Activated T-cell treated with anti-CD3 and anti-CD28 coated beads for 24 hours (primary cell): ENCODE data around the gene ZNRD2.

Experiments used
- DNase-seq: peaks from one replicate; pipeline ENCODE4 v3.0.0-alpha.2; 2020; ENCODE audit warnings: low read depth

Gene ZNRD2

DNA sequence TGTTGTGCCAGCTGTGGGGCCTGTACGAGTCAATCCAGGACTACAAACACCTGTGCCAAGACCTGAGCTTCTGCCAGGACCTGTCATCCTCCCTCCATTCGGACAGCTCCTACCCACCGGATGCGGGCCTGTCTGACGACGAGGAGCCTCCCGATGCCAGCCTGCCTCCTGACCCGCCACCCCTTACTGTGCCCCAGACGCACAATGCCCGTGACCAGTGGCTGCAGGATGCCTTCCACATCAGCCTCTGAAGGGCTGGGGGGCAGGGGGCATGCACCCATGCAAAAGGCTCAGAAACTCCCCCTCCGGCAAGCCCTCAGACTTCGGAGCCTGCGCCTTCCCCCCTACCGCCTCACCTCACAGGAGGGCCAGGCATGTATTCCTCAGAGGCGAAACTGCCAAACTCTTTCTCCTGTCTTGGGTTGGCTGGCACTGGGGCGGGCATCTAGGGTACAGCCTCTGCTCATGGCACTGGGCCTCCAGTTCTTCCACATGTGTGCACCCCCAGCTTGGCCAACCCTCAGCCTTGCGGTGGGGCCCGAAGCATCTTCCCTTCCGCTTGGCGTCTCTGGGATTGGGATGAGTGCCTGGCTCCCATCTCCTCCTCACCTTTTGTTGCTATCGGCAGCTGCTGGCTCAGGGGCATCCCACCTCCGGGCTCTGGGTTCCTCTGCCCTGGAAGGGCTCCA, 3.3 kb downstream of the ZNRD2 start:
- DNase-seq = no peak

DNA sequence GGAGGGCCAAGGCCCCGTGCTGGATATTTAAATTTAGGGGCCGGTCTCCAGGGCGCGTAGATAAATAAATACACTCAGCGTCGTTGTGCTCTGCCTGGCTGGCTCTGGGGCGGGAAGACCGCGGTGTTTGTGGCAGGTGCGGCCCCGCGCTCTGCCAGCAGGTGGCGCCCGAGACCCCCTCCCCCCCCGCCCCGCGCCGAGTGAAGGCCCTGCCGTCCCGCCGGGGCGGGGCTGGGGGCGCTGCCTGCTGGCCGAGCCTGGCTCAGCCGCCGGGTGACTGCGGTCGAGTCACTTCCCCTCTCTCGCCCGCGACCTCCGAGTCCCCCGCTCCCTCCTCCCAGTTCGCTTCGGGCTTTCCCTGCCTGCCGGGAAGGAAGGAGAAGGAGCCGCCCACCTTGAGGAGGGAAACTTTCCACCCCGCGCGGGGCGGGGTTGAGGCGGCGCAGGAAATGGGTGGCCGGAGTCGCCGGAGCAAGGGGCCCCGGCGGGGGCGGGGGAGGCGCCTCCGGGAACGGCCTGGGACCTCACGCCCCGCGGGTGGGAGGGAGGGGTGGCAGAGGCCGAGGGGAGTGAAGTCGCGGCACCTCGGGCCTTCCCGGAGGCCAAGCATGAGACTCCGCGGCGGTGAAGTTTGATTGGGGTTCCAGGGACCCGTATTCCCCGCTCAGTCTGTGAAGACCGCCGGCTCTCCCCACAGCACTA, 4.0 kb downstream of the ZNRD2 start:
- DNase-seq = peak; percentile 88

DNA sequence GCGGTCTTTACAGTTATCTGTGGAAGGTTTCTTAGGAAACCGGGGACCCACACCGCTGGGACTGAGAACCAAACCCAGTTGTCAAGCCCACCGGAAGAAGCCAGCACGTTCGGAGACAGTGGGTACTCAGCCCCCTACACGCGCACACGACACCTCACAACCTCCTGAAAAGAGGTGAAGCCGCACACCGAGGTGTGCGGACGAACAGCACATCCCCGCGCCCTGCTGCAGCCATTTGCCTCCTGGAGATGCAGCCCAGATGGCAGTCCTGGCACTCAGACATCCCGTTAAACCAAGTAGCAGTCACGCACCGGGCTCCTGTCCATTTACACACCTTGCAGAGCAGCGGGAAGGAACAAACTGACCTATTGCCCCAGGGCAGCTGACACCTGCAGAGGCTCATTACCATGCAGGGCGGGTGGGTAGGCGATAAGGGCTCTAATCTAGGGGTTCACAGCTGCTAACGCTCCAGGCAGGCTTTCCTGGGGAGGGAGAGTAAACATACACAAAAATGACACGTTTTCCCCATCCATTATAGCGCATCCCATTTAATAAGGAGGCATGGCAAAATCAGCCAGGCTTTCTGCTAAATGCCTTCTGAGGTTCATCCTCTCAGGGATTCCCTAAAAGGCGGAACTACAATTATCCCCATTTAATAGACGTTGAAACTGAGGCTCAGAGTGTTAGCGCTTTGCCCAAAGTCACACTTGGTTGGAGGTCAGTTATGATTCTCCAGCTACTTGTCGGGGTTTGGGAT, 4.7 kb downstream of the ZNRD2 start:
- no peak for DNase-seq

DNA sequence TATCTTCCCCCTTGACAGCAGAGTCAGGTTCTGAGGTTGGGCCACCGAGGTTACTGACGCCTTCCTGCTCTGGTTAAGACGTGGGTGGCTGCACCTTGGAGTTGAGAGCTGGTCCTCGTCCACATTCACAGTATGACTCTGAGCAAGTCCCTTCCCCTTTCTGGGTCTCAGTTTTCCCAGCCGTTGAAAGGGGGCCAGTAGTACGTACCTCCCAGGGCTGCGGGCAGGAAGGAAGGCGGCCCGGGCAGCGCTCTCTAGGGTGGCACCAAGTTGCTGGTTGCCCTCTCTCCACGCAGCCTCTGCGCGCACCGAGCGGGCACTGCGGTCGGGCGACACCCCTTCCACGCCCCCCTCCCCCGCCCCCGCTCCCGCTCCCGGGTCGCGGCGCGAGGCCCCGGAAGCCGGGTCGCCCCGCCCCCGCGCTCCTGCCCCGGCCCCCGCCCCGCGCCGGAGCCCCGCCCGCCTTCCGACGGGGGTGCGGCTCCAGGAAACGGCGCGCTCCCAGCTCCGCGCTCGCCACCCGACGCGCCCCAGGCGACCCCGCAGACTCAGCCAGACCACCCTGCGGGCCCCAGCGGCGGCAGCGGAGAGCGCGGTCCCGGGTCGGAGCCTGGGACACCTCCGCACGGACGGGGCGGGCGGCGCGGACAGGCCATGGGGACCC, 5.4 kb downstream of the ZNRD2 start, which contains the start of gene EHBP1L1:
TSS of gene EHBP1L1 (plus strand) at position 486 of the 664 bp plus-strand sequence. CDS start 250 bp downstream, outside the sequence.
- DNase-seq = peak; percentile 58

DNA sequence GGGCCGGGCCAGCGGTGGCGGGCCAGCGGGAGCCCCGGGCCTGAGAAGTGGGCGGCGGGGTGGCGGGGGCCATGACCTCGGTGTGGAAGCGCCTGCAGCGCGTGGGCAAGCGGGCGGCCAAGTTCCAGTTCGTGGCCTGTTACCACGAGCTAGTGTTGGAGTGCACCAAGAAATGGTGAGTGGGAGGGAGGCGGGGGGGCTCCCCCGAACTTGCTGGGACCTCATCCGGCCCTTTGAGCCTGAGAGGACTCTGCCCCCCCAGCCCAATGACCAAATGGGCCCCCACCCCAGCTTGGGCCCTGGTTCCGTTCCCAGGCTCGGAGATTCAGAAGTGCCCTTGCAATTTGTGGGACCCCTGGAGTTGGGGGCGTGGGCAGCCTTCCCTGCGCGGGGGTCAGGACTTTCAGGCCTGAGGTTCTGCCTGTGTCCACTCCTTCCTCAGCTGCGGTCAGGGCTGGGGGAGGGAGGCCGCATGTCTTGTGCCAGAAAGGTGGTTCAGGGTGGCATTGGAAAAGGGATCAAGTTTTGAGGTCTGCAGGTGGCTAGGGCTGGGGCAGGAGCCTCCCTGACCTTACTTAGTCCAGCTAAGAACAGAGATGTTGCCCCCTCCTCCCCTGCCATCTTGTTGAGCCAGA, 6.1 kb downstream of the ZNRD2 start:
- no peak for DNase-seq

DNA sequence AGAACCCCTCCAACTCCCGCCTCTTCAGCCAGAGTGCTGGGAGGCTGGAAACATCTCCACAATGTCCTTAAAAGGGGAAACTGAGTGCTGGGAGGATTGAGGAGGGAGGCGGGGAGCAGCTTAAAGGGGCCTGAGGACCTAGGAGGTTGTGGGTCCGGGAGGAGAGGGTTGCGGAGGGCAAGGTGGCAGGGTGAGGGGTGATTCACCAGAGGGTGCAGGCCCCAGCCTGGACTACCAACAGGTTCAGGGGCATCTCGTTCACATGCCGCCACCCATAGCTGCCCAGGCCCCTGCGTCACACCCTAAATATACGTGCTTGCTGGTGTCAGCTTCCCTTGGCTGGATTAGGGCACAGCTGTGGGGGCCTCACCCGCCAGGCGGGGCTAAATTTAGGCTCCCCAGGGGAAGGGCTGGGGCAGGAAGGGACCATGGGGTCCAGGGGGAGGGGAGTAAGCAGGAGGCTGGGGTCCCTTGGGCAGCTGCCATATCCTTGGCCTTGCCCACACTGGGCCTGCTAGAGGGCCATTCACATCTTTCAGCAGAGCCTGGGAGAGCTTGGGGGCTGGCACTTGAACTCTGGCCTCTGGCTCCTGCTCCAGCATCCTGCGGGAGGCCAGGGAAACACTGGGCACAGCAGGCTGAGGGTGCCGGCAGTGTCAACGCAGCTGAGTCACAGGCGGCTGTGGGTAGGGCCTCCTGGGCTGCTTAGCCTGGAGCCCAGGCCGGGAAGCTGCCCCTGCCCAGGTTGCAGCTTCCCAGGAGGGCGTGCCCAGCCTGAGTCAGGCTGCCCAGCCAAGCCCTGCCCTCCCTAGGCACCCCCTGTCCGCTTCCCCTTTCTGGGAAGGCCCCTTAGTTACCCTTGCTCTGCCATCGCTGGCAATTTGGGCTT, 6.8 kb downstream of the ZNRD2 start:
- no peak for DNase-seq

DNA sequence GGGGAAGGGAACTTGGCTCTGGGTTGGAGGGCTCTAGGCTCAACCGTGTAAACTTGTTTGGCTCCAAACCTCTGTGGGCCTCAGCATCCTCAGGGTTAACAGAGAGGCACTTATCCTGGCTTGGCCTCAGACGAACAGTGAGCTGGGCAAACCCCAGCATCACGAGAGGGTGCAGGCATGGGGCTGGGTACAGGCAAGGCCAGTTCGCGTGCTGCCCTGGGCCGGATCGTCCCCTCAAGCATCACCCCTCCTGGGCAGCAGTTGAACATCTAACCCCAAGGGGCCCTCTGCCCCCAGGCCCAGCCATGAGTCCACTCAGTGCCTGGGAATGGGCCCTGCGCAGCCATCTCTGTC, 7.5 kb downstream of the ZNRD2 start:
- DNase-seq = no peak

DNA sequence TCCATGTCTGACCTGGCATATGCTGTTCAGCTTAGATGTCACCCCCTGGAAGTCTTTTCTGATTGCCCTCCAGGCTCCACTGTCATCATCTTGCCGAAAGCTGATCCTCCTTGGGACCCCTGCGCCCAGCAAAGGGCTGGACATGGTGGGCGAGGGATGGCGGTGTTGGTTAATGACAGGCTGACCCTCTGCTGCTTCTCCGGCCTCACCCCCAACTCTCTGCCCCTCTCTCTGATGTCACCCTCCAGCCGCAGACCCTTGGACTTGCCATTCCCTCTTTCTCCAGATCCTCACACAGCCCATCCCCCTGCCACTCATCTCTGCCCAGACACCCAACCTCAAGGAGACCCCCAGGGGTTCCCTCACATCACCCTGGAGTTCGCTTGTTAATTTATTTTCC, 7.9 kb downstream of the ZNRD2 start:
- DNase-seq = no peak

DNA sequence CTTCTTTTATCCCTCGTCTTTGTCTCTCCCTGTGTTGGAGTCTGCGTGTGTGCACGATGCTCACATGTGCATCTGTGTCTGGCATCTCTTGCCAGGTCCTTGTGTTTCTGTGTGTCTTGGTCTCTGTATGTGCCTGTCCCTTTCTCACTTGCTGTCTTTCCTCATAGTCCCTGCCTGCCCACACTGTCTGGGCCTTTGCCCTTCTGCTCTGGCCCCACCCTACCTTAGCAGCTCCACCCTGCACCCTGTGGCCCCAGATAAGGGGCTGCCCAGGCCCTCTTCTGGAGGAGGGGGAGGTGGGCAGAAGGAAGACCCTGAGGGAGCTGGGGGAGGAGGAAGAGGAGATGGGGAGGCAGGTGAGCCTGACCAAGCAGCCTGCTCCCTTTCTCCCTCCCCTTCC, 8.4 kb downstream of the ZNRD2 start:
- DNase-seq = no peak

DNA sequence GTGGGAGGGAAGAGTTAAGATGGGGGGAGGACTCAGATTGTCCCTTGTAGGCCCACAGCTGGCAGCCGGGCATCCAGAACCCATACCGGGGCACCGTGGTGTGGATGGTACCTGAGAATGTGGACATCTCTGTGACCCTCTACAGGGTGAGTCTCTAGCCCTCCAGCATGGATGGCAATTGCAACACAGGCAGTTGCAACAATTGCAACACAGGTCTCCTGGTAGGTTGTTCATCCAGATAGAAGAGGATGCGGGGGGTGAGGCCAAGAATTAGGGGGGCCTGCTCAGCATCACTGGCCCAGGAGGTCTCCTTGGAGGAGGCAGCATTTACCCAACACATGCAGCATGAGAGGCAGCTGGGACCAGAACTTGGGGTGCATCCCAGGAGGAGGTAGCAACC, 9.0 kb downstream of the ZNRD2 start:
- DNase-seq = no peak

DNA sequence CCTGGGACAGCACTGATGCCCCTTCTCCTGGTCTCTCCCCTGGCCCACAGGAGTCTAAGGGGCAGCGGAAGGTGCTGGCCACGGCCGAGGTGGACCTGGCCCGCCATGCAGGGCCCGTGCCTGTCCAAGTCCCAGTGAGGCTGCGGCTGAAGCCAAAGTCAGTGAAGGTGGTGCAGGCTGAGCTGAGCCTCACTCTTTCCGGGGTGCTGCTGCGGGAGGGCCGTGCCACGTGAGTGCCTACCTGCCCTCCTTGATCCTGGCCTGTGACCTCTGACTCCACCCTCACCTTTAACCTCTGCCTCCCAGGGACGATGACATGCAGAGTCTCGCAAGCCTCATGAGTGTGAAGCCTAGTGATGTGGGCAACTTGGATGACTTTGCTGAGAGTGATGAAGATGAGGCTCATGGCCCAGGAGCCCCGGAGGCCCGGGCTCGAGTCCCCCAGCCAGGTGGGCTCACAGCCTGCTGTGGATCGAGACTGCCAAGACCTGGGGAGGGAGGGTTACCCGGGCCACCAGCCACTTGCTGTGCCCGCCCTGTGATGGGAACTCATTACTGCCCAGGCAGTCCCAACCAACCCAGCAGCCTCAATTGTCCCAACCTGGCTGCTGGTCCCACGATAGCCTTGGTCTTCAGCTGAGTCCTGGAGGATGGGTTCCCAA, 9.9 kb downstream of the ZNRD2 start:
- no peak for DNase-seq

DNA sequence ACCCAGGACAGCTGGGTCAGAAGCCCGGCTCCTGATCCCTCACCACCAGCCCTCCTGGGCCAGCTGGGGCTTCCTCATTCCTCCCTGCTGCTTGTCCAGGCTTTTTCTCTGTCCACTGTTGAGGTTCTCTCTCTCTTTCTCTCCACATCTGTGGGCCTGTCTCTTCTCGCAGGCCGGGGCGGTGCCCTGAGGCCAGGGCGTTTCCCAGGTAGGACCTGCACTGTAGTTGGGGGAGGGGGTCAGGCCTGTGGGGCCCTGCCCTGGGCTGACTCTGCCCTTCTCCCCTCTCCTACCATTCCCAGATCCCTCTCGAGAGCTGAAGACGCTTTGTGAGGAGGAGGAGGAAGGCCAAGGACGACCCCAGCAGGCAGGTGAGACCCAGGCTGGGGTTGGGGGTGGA, 10.5 kb downstream of the ZNRD2 start:
- no peak for DNase-seq

DNA sequence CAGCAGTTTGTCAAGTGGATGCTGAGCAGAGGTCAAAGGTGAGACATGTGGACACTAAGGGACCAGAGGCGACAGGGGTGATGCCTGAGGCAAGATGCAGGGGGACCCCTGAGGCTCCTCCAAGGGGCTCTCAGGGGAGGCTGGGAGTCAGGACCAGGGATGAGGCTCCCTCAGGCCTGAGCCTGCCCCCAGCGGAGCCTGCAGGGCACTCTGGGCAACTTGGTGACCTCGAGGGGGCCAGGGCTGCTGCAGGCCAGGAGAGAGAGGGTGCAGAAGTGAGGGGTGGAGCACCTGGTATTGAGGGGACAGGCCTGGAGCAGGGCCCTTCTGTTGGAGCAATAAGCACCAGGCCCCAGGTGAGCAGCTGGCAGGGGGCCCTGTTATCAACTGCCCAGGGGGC, 11.7 kb downstream of the ZNRD2 start:
- no peak for DNase-seq

DNA sequence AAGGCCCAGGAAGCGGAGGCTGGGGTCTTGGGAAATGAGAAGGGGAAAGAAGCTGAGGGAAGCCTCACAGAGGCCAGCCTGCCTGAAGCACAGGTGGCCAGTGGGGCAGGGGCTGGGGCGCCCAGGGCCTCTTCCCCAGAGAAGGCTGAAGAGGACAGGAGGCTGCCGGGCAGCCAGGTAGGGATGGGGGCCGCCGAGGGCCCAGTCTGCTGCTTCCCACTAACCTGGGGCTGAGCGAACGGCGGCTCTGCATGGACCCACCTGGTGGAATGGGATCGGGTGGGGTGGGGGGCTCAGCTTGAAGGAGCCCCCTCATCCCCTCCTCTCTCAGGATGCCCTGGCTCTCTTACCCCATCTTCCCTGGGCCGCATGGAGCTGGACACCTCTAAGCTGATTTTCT, 13.3 kb downstream of the ZNRD2 start:
- DNase-seq = no peak

DNA sequence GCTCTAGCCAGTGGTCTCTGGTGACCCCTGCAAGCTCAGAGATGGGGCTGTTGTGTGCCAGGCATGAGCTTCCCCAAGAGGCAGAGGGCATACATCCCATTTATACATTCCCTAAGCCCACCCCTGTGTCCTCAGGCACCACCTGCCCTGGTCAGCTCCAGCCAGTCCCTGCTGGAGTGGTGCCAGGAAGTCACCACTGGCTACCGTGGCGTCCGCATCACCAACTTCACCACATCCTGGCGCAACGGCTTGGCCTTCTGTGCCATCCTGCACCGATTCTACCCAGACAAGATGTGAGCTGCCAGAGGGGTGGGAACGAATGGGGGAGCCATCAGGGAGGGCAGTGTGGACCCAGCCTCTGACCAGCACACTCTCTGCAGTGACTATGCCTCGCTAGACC, 13.8 kb downstream of the ZNRD2 start:
- DNase-seq = no peak

DNA sequence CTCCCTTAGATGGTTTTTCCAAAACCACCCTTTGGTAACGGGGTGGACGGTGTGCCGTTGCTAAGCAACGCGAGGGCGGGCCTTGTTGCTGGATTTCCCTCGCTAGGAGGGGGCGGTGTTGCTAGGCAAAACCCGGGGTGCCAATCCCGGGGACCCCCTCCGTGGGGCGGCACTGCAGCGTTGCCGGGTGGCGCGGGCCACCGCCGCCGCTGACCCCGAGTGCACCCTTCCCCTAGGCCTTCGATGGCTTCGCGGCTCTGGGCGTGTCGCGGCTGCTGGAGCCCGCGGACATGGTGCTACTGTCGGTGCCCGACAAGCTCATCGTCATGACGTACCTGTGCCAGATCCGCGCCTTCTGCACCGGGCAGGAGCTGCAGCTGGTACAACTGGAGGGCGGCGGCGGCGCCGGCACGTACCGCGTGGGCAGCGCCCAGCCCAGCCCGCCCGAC, 14.5 kb downstream of the ZNRD2 start:
- DNase-seq = no peak

DNA sequence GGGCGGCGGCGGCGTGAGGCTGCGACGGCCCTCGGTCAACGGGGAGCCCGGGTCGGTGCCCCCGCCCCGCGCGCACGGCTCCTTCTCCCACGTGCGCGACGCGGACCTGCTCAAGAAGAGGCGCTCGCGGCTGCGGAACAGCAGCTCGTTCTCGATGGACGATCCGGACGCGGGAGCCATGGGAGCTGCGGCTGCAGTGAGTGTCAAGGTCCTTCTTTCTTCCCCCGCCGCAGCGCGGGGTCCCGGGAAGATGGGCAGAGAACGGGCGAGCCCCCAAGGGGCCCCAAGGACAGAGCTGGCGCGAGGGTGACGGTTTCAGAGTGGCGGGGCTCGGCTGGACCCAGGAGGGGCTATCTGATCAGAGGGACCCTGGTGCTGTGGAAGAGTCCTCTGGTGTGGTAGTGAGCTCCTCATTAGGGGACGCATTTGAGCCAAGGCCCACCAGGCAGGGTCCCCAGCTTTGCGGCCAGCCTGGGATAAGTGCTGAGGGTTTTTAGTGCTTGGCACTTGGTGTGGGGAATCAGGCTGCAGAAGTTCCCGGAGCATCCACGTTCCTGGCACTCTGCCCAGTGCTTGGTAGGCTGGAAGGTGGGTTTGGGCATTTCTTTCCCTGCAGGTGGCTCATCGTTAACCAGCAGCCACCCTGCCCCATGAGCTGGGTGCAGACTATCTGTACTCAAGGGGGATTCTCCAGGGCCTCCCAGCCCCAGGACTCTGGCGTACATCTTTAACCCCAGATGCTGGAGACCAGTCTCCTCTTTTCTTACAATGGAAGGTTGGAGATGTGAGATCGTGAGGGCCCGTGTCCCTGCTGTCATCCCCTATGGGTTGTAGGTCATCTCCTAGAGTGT, 15.3 kb downstream of the ZNRD2 start:
- DNase-seq = no peak

DNA sequence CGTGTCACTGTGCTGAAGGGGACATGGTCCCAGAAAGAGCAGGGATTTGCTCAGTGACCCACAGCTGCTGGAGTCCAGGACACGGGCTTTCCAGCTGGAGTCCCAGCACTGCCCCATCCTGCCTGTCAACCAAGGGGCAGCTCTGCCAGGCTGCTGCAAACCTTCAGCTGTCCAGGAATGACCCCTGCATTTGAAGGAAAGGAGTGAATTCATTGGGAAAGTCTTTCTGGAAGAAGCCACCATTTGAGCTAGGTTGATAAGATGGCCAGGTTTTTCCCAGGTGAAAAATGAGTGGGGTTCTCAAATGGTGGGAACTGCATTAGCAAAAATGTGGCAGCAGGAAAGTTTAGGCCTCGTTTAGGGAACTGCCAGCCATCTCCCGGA, 16.0 kb downstream of the ZNRD2 start:
- no peak for DNase-seq

DNA sequence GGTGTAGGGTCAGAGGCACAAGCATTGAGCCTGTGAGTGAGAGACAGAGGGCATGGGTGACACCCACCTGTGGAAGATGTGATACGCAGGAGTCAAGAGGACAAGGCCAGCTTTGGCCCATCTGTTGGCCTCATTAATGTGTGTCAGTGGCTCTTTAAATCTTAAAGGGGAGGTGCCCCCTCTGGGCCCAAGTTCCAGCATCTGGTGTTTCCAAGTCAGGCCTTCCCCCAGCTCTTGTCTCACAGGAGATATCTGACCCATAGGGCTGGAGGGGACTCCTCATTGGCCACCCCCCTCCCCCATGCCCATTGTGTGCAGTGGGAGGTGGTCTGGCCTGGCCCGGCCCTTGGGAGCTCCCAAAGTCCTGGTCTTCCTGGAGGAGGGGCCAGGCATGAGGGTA, 16.4 kb downstream of the ZNRD2 start:
- DNase-seq = no peak
